Stimulated activated naive CD4-positive, alpha-beta T cell treated with Interleukin-2 at 50 U/mL for 16 hours (primary cell): ENCODE results near the gene TBC1D22A.

Source experiments
- DNase-seq: peaks from one replicate; lab custom pipeline; 2025; lab: John Stamatoyannopoulos, UW

Gene TBC1D22A

DNA sequence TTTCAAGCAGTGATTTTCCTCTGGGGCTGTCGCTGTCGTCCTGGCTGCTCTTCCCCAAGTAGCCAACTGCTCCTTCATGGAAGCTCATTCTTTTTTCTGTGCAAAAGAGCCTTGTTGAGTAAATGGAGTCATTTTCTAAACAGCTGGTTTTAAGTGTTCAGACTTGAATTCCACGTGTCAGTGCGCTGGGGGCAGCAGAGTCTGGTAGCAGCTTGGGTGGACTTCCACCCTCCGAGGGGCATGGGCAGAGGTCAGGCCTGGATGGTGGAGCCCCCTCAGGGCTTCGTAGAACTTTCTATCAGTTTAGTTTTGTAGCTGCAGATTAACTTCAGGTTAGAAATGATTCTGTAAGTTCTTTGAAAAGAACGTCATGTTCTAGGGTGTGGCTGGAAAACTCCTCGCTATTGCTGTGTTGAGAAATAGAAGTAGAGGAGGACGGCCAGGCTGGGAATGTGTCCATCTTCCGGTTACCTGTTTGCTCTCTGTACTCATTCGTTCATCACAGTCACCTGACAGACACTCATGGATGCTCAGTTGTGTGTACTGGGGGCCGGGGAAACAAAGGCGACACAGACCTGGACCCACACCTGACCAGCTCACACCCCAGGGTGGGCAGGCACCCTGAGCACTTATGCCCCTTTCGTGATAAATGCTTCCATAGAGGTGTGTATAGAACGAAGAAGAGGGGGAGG is 270.7 kb downstream of the TBC1D22A start:
- no peak for DNase-seq

DNA sequence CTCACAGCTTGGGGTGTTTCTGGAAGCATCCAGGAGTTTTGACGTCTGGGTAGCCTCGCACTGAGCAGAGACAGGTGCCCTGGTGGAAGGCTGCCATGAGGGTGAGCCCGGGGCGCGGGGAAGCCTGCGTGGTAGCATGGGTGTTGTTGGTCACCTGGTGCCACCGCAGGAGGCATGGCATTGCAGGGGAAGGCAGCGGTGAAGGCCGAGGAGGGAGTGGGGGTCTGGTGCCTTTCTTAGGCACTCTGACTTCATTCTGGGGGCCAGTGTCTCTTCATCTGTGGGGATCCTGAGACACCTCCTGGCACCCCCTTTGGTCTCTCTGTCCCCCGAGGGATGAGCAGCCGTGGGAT is 271.2 kb downstream of the TBC1D22A start:
- DNase-seq = no peak

DNA sequence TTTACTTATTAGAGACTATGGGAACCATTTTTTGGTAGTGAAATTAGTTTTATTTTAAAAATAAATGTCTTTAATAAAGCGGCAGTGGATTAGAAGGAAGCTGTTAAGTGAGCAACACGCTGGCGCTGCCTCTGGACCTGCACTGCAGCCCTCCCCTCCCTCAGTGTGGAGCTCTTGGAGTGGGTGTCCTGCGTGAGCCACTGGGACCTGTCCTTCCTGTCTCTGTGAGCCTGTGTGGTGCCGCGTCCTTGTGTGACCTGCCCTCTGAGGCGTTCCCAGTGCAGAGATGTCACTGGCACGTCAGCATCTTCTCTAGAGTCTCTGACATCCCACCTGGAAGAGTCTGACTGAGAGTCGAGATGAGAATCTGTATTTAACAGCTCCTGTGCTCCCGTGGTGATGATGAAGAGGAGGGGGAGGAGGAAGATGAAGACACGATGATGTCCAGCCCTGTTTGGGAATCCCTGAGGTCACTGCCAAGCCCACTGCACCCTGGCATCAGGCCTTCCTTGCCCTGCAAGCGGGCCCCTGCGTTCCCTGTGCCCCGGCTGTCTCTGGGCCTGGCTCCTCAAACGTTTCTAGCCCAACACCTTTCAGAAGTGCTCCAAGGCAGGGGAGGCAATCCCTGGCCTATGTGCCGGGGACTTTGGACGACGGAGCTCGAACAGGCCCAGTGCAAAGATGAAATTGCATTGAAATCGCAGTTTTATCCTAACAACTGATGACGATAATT is 271.8 kb downstream of the TBC1D22A start:
- no peak for DNase-seq

DNA sequence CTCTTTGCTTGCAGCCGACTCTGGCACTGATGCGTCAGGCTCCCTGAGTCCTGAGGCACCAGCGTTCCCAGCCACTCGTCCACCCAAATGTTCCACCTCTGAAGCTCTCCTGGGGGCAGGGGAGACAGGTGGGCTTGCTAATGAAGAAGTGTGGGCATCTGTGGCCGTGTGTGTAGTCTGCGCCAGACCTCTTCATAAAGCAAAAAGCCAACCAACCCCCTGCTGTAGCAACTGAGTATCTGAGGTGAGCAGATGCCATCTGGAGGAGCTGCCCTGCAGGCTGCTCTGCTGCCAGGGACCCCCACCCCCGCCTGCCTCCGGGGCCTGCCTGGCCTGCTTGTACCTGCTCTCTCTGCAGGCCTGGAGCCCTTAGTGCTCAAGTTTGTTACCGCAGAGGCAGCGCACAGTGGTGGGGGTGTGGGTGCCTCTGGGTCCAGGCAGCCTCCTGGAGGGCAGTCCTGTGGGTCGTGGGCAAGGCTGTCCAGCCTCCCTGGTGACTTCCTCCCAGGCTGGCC is 272.5 kb downstream of the TBC1D22A start:
- DNase-seq = no peak

DNA sequence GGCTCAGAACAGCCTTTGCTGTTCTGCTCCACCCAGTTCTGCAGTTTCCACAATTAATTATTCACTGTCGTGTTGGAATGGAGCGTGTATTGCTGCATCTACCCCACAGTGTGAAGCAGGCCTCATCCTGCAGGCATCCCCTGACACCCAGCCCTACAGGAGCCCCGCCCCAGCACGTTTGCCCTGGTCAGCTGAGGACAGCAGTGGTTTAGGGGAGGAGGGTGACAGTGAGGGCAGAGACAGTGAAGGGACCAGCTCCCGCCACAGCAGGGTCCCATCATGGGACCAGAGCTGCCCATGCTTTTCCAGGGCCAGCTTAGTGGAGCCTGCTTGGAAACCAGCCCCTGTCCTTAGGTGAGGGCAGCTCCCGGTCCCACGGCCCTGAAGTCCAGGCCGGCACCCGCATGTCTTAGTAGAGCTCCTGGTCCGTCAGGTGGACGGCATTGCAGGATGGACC is 273.0 kb downstream of the TBC1D22A start:
- DNase-seq = no peak

GRCh38 chr22:47036352-47036751 is 273.9 kb downstream of the TBC1D22A start:
- no peak for DNase-seq

DNA sequence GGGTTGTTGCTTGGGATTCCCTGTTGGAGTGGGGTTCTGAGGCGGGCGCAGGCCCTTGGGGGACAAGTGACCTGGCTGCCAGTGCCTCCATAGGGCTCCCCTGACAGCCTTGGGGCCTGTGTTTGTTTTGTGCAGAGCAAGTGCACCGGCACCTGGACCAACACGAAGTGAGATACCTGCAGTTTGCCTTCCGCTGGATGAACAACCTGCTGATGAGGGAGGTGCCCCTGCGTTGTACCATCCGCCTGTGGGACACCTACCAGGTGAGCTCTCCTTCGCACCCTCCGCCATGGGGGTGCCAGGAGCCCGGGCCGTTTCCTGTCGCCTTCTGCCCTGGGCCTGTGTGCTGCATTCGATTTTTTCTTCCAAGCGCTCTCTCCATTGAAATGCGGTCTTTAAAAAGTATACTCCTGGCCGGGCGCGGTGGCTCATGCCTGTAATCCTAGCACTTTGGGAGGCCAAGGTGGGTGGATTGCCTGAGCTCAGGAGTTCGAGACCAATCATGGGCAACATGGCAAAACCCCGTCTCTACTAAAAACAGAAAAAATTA is 274.6 kb downstream of the TBC1D22A start:
- DNase-seq = no peak

DNA sequence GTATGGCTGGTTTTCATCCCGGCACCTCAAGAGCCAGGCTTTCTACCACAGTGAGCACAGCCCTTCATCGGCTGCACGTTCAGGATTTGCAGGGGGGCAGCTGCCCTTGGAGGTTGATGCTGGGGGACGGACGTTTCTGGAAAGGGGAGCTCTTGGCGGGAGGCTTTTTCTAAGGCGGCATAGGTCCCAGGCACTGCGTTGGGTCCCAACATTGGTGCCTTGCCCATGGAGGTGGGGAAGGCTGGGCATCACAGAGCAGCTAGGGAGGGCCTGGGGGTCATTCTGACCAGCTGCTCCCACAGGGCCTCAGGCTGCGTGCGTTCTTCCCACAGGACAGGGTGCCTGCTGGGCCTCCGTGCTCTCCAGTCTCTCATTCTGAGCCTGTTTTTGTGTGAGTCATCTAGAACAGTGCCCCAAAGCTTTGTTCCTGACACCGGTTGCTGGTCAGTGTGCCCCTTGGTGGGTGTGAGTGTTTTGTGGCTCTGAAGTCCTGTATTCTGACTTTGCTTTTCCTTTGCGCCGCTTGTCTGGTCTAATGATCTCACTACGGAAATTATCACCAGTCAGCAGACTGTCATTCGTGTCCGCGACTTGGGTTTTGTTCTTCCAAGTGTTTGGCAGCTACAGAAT is 275.9 kb downstream of the TBC1D22A start:
- no peak for DNase-seq

DNA sequence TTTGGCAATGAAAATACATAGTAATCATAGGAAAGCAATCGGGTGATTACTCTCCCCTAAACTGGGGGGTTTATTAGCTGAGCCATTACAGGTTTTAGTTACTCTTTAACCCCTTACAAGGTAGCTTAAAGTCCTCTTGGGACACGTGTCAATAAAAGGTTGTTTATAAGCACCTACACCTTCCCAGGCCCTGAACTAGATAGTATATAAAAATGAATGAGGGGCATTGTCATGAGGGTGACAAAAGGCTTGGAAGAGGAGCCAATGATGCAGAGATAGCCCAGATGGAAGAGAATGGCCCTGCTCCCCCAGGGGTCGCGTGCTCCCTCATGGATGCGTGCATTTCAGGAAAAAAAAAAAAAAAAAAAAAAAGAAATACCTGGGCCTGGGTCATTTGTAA is 276.9 kb downstream of the TBC1D22A start:
- no peak for DNase-seq

DNA sequence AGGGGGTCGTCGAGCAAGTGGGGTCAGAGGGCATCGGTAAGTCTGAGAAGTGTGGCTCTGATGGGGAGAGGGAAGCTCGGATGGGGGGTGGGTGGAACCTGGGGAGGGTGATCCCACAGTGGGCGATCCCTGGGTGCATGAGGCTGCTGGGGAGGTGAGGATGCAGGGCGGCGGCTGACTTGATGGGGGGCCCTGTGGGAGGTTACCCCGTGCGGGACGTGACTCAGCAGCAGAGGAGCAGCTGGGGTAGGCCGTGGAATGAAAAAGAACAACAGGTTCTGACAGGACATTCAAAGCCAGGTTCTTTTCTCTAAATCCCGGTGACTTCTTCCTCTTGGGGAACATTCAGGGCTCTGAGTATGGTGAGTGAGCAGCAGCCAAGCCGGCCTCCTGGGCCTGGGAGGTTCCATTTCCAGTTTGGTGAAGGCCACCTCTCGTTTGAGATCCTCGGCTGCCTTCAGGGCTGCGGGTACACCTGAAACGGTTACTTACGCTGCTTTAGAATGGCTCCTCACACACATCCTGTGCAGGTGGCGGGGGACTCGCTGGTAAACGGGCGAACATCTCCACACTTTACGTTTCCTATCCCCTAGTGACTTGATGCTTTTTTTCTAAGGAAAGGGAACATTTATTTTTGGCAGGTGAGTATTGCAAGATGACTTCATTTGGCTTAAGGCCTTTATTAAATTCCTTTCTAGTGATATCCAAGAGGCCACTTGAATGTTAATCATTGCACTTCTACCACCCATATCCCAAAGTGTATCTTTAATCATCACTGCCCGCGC is 278.2 kb downstream of the TBC1D22A start:
- no peak for DNase-seq

GRCh38 chr22:47041271-47042115 is 279.0 kb downstream of the TBC1D22A start:
- DNase-seq = no peak

DNA sequence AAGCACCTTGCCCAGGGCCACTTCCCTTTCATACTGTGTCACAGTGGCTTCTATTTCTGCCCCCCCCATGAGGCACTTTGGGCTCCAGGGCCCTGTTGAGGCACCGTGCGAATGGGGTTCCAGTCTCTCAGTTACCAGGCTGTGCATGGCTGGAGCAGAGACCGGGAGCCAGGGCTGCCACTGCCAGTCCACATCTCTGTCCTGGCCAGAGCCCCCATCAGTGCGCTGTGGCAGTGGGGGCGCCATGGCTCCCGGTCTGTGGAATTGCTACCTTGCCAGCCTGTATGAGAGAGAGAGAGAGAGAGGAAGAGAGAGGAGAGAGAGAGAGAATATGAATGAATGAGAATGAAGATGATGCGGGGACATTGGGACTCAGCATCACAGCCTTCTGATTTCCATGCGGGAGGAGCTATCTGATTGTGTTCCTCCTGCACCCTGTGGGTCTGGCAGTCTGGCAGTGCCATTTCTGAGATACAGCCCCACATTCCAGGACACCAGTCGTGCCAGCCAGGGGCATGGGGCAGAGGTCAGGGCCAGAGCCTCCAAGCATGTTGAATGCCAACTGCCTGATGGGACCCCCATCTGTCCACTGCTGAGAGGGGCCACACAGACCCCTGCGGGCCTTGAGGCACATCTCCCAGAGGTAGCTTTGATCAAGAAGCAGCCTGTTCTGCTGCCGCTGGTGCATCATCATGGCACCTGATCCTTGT is 279.8 kb downstream of the TBC1D22A start:
- DNase-seq = no peak

GRCh38 chr22:47042861-47043496 is 280.5 kb downstream of the TBC1D22A start:
- no peak for DNase-seq

DNA sequence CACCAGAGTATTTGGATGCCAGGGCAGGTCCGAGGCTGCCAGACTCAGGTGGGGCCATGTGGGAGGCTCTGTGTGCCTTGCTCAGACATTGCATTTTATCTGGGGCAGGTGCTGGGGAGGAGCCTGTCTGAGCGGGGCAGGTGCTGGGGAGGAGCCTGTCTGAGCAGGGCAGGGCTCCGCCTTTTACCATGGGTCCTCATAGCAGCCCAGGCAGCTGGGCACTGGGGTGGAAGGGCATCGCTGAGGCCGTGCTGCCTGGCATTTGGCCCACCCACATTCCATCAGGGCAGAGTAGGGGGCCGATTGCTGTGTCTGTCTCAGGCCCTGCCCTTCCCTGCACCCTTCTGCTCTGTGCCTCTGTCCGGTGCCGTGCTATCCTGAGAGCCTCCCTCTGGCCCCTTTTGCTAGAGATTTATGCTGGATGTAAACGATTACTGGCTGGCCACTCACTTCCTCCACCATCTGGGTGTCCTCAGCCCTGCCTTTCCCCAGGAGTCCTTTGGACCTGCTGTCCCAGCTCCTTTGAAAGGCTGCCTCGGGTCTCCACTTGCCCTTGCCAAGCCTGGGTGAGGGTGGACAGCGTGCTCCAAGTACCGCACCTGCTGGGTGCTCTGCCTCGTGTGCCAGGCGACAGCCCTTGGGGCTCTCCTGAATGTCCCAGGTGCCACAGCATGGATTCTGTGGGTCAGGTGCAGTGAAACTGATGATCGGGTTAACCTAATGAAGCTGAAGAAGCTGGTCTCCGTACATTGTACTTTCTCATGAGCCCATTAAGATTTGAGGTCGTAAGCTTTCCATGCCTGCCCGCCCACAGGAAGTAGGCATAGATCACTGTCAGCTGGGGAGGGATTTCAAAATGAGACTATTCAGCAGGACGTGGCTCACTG is 281.6 kb downstream of the TBC1D22A start:
- no peak for DNase-seq

- DNase-seq = no peak
Observed at GRCh38 chr22:47044722-47045535, 282.5 kb downstream of the TBC1D22A start.

GRCh38 chr22:47045691-47046410 is 283.4 kb downstream of the TBC1D22A start:
- DNase-seq = no peak

DNA sequence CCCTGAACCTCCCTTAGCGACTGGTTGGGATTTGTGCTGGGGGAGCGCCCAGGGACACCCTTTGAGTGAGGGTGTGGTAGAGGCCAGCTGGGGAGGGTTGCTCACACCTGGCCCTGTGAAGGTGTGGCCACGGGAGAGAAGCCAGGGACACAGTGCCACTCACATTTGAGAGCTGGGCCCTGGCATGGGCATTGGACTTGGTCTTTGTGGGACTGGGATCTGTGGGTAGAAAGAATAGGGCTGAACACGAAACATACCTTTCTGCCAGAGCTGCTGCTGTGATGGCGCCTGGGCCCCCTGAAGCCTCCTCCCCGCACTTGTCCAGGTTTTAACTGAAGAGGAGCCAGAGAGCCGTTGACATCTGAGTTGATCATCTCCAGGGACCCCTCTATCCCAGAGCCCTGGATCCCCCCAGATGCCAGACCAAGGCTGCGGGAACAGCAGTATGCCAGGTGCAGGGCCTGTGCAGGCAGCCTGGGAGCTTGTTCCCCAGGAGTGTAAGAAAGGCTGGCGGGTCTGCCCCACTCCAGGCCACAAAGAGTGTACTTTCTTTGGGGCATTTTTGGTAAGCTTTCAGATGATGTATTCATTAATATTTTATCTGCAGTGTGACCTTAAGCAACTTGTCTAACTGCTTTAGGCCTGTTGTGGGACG is 284.1 kb downstream of the TBC1D22A start:
- DNase-seq = no peak
